A549 (cell line): ENCODE measurements around the gene NTM. TPM values are rescaled to one million over a fixed set of nuclear protein-coding genes. Genes with fewer than 3 reads are reported as not detected.

ENCODE experiments used
- ATAC-seq, 2 experiments: fragments of 200-7000 bp in 1 of 2; fragments of >200 bp in 1 of 2; cut with Nextera tagmentation in 1 of 2; cut with Tn5 transposase in 1 of 2; 3 replicates each; pipeline versions ENCODE4 v1.8.0 to v1.9.1; 2018 to 2020; ENCODE audit warnings: mild to moderate bottlenecking in 1 of 2, moderate library complexity in 1 of 2
- CTCF ChIA-PET: fragments of 300-600 bp; sonication (Branson Sonifier 250); formaldehyde crosslinking; extraction: SDS; loops from one replicate; lab custom pipeline; 2021; ENCODE audit warnings: antibody characterized with exemption, inconsistent platforms; lab: Yijun Ruan, JAX
- POLR2A ChIA-PET: fragments of 350-600 bp; formaldehyde crosslinking; extraction: SDS; loops from one replicate; lab custom pipeline; 2021; ENCODE audit warnings: antibody characterized with exemption, inconsistent platforms; lab: Yijun Ruan, JAX
- DNase-seq, 2 experiments: peaks; one replicate each; pipeline versions ENCODE4 v3.0.0 to v3.0.0-alpha.2; 2011 to 2016; ENCODE audit warnings: low read depth in 1 of 2, low spot score in 1 of 2
- FAIRE-seq: peaks from 2 replicates; lab custom pipeline; 2011; peaks lifted over from hg19 to GRCh38; lab: Jason Lieb, UNC
- H3K27ac ChIP-seq, 2 experiments: fragments of >200 bp; sonication (Bioruptor Twin); formaldehyde crosslinking; 3 replicates each; pipeline ENCODE4 v1.5.1; 2016 to 2017
- H3K4me1 ChIP-seq: fragments of >200 bp; sonication (Bioruptor Twin); formaldehyde crosslinking; 3 replicates; pipeline ENCODE4 v1.6.1; 2016
- H3K4me2 ChIP-seq: fragments of >200 bp; sonication (Bioruptor Twin); formaldehyde crosslinking; 3 replicates; pipeline ENCODE4 v1.6.1; 2016
- H3K4me3 ChIP-seq: fragments of >200 bp; sonication (Bioruptor Twin); formaldehyde crosslinking; 3 replicates; pipeline ENCODE4 v1.5.1; 2016
- H3K9me3 ChIP-seq: fragments of >200 bp; sonication (Bioruptor Twin); formaldehyde crosslinking; 3 replicates; pipeline ENCODE4 v1.6.1; 2016
- ATOH8 ChIP-seq: fragments of 250-450 bp; sonication (Bioruptor Pico); IDR thresholded peaks from 2 replicates; pipeline ENCODE4 v1.5.0; 2020; ENCODE audit warnings: low read depth, mild to moderate bottlenecking, moderate library complexity
- BCL3 ChIP-seq: fragments of >200 bp; sonication (Bioruptor Twin); formaldehyde crosslinking; IDR thresholded peaks from 3 replicates; pipeline ENCODE4 v1.6.1; 2016
- BHLHE40 ChIP-seq: IDR thresholded peaks from 2 replicates; pipeline ENCODE4 v1.6.1; 2012; ENCODE audit warnings: low read depth, low read length, inconsistent platforms
- CBX2 ChIP-seq: fragments of 200-600 bp; sonication (generic); IDR thresholded peaks from 2 replicates; pipeline ENCODE4 v1.6.1; 2016; ENCODE audit warnings: low read depth, mild to moderate bottlenecking, borderline replicate concordance
- CBX8 ChIP-seq: fragments of 200-600 bp; sonication (generic); IDR thresholded peaks from 2 replicates; pipeline ENCODE4 v1.6.1; 2016
- CEBPB ChIP-seq, 2 experiments: fragments of >200 bp in 1 of 2; sonication (Bioruptor Twin) in 1 of 2; formaldehyde crosslinking in 1 of 2; IDR thresholded peaks; 2 replicates each; pipeline ENCODE4 v1.6.1; 2012 to 2016
- CHD4 ChIP-seq: fragments of 200-600 bp; sonication (generic); IDR thresholded peaks from 2 replicates; pipeline ENCODE4 v1.6.1; 2016; ENCODE audit warnings: antibody characterized with exemption, mild to moderate bottlenecking, borderline replicate concordance
- E2F6 ChIP-seq: IDR thresholded peaks from 2 replicates; pipeline ENCODE4 v1.6.1; 2012; ENCODE audit warnings: low read depth, borderline replicate concordance
- EHMT2 ChIP-seq: fragments of 200-600 bp; sonication (generic); IDR thresholded peaks from 2 replicates; pipeline ENCODE4 v1.6.1; 2016; ENCODE audit warnings: antibody characterized with exemption, low read depth, mild to moderate bottlenecking, moderate library complexity
- ELK1 ChIP-seq: fragments of 150-350 bp; IDR thresholded peaks from 2 replicates; pipeline ENCODE4 v1.6.1; 2014; ENCODE audit warnings: low read depth, mild to moderate bottlenecking, low read length
- ESRRA ChIP-seq: fragments of 150-350 bp; IDR thresholded peaks from 2 replicates; pipeline ENCODE4 v1.6.1; 2014; ENCODE audit warnings: mild to moderate bottlenecking, low read length, borderline replicate concordance
- FOSL2 ChIP-seq, 2 experiments: fragments of 450-650 bp in 1 of 2; fragments of >200 bp in 1 of 2; sonication (Bioruptor Twin) in 1 of 2; formaldehyde crosslinking; IDR thresholded peaks; 2 replicates each; pipeline versions ENCODE4 v1.5.0 to v1.6.1; 2016 to 2020; ENCODE audit warnings: mild to moderate bottlenecking in 1 of 2, moderate library complexity in 1 of 2
- FOXS1 ChIP-seq: fragments of 250-450 bp; sonication (Bioruptor Pico); IDR thresholded peaks from 2 replicates; pipeline ENCODE4 v1.5.0; 2020; ENCODE audit warnings: mild to moderate bottlenecking, moderate library complexity
- HEYL ChIP-seq: fragments of 250-450 bp; sonication (Bioruptor Pico); IDR thresholded peaks from 2 replicates; pipeline ENCODE4 v1.8.0; 2021; ENCODE audit warnings: mild to moderate bottlenecking, moderate library complexity
- KDM5A ChIP-seq: fragments of 200-600 bp; sonication (generic); IDR thresholded peaks from 2 replicates; pipeline ENCODE4 v1.6.1; 2016; ENCODE audit warnings: antibody characterized with exemption, mild to moderate bottlenecking
- MAX ChIP-seq: IDR thresholded peaks from 2 replicates; pipeline ENCODE4 v1.6.1; 2012
- NPAS2 ChIP-seq: fragments of 250-450 bp; sonication (Bioruptor Pico); IDR thresholded peaks from 2 replicates; pipeline ENCODE4 v1.8.0; 2022; ENCODE audit warnings: mild to moderate bottlenecking, moderate library complexity, borderline replicate concordance
- NR3C1 ChIP-seq: fragments of >200 bp; sonication (Bioruptor Twin); formaldehyde crosslinking; IDR thresholded peaks from 3 replicates; pipeline ENCODE4 v1.6.1; 2017
- POLR2A ChIP-seq: IDR thresholded peaks from 2 replicates; pipeline ENCODE4 v1.6.1; 2012; ENCODE audit warnings: mild to moderate bottlenecking, low read length
- RFX5 ChIP-seq: fragments of 450-650 bp; IDR thresholded peaks from 2 replicates; pipeline ENCODE4 v1.7.1; 2014; ENCODE audit warnings: antibody characterized with exemption, mild to moderate bottlenecking, moderate library complexity
- SMC3 ChIP-seq: fragments of >200 bp; sonication (Bioruptor Twin); formaldehyde crosslinking; IDR thresholded peaks from 3 replicates; pipeline ENCODE4 v1.6.1; 2018; ENCODE audit warnings: inconsistent platforms
- TFCP2L1 ChIP-seq: fragments of 250-450 bp; sonication (Bioruptor Pico); IDR thresholded peaks from 2 replicates; pipeline ENCODE4 v1.5.0; 2021; ENCODE audit warnings: mild to moderate bottlenecking
- ZSCAN20 ChIP-seq: fragments of 250-450 bp; sonication (Bioruptor Pico); IDR thresholded peaks from 2 replicates; pipeline ENCODE4 v1.8.0; 2022; ENCODE audit warnings: mild to moderate bottlenecking, moderate library complexity
- WGBS: methylation state at CpG from one replicate; pipeline ENCODE4 v1.1.6; 2017; ENCODE audit errors: missing lambda C conversion rate; 5-methylcytosine and 5-hydroxymethylcytosine counted together
- polyA plus RNA-seq, 4 experiments: library from polyadenylated mRNA; depleted of rRNA in 3 of 4; stranded (reverse); fragments of >200 nt; fragmentation: RNase III in 1 of 4; extraction: RNeasy Plus Mini Kit Qiagen cat#74134 plus additional on column Dnase treatment in 1 of 4; gene quantifications; 2 replicates in 3 of 4; 3 replicates in 1 of 4; pipeline ENCODE4 v1.2.3, GENCODE V29; 2011 to 2017

Gene NTM
- polyA plus RNA-seq, 2 of the 4 experiments (the other 2 are of a cell fraction): not detected

GRCh38 chr11:131991606-131992005, 621.2 kb downstream of the NTM start:
- Histone ChIP-seq H3K9me3 (no peaks in the 10 kb centered on the region), H3K4me2 (no peak overlapping the region), H3K4me3 (no peak overlapping the region), H3K4me1 (no peaks in the 10 kb centered on the region), H3K27ac (no peak overlapping the region)
- CTCF ChIA-PET: no interaction called here
- POLR2A ChIA-PET: no interaction called here
- WGBS: 4% methylated on average over 2 of the region's 2 CpGs
- no peak for DNase-seq
- TF ChIP-seq BCL3 (no peak), MAX (no peak), ESRRA (no peak), NPAS2 (CRISPR knock-in tag) (no peak), CHD4 (no peak), CBX8 (no peak), ELK1 (no peak), EHMT2 (no peak), SMC3 (no peak), HEYL (CRISPR knock-in tag) (no peak), NR3C1 (no peak), E2F6 (no peak), RFX5 (no peak), KDM5A (no peak), POLR2A (no peak), FOXS1 (CRISPR knock-in tag) (no peak), ATOH8 (CRISPR knock-in tag) (no peak), TFCP2L1 (CRISPR knock-in tag) (no peak)
- ATAC-seq: no peak
- no peak for FAIRE-seq

- DNase-seq: no peak
- CTCF ChIA-PET: no interaction called here
- Histone ChIP-seq H3K4me1 (no peaks in the 10 kb centered on the region), H3K4me3 (no peak overlapping the region), H3K9me3 (no peaks in the 10 kb centered on the region), H3K27ac (no peak overlapping the region), H3K4me2 (no peak overlapping the region)
- no peak for ATAC-seq
- FAIRE-seq: no peak
- POLR2A ChIA-PET: no interaction called here
- WGBS: 3% methylated on average over 2 of the region's 2 CpGs
- TF ChIP-seq FOSL2 (IDR thresholded peaks at IDR 0.05) (no peak), FOSL2 (CRISPR knock-in tag; IDR thresholded peaks at IDR 0.05) (no peak), RFX5 (no peak), CEBPB (IDR thresholded peaks at IDR 0.05) (no peak), ZSCAN20 (no peak), ESRRA (no peak)
These were observed 622.8 kb downstream of the NTM start for GRCh38 chr11:131993246-131993645.

- no peaks in the 10 kb centered on the region for H3K9me3 ChIP-seq
- TF ChIP-seq ZSCAN20 (no peak), BHLHE40 (no peak), CEBPB (IDR thresholded peaks at IDR 0.05) (no peak), HEYL (CRISPR knock-in tag) (no peak), CBX2 (no peak)
- ChIA-PET POLR2A (no interaction called here), CTCF (no interaction called here)
- H3K4me1 ChIP-seq: no peaks in the 10 kb centered on the region
- no peak overlapping the region for H3K4me2 ChIP-seq
- FAIRE-seq (no peak), DNase-seq (no peak), ATAC-seq (no peak)
- H3K27ac ChIP-seq: no peak overlapping the region
- 0% methylated on average over 5 of the region's 5 CpGs for WGBS
- H3K4me3 ChIP-seq: no peak overlapping the region
These were observed 627.6 kb downstream of the NTM start for GRCh38 chr11:131998020-131998419.
